ENCODE data around the gene AKAP8.

AKAP8 gene

DNA sequence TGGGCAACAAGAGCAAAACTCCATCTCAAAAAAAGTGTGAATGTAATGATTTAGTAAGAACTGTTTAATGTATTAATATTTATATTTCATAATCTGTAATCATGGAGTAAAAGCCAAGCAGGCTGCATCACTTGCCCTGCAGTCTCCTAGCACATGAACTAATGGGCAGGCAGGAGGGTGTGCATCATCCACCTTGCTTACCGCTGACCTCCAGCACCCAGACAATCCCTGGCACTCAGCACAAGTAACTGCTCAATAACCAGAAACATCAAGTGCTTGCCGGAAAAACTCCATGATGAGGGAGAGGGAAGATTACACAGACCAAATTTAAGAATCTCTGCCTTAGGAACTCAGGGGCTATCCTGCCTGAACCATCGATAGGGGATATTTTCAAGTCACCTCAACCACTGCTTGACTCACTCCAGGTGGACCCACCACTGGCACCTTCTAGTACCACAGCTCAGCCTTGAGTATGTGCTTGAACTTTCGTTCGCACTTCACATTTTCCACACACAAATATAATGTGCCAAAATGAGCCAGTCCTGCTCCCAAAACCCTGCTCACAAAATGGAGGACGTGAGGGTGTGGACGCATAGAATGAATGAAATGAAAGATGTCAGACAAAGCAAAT lies 65.8 kb downstream of the AKAP8 start:
- no peak overlapping the region for H3K9ac ChIP-seq (ENCODE audit: low read depth, low read length)
- H3K36me3 ChIP-seq (ENCODE audit: insufficient read depth, low read length) = no peaks in the 10 kb centered on the region
- H3K4me1 ChIP-seq (ENCODE audit: insufficient read depth, low read length) = peaks cover 26% of the 10 kb centered on the region
- H3K4me3 ChIP-seq (ENCODE audit: low read length) = no peak overlapping the region
- H3K27me3 ChIP-seq (ENCODE audit: insufficient read depth, low read length) = no peaks in the 10 kb centered on the region
- no peak overlapping the region for H3K27ac ChIP-seq (ENCODE audit: low read depth, low read length)
- H3K9me3 ChIP-seq (ENCODE audit: insufficient read depth, low read depth, low read length) = no peaks in the 10 kb centered on the region
- WGBS = 96% methylated on average over 7 of the region's 7 CpGs

DNA sequence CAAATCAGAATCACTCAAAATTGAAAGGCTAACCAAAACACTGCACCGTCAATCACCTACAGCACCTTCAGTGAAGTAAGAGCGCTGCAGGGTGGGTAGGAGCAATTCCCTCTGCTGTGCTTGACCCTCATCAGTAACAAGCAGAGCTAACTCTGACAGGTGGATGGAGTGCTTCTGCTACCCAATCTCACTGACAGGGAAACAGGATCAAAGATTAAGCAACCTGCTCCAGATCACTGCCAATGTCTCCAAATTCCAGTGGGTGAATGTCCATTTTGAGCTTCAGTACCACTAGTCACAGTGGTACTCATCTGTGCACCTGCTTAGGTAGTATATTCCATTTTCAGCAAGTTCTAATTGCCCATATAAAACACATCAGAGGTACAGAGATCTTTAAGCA lies 72.4 kb downstream of the AKAP8 start:
- Histone ChIP-seq H3K9ac (ENCODE audit: low read depth, low read length) (no peak overlapping the region), H3K4me1 (ENCODE audit: insufficient read depth, low read length) (peaks cover 6% of the 10 kb centered on the region; the same call in 1 of the 2 replicates), H3K36me3 (ENCODE audit: insufficient read depth, low read length) (no peaks in the 10 kb centered on the region), H3K9me3 (ENCODE audit: insufficient read depth, low read depth, low read length) (no peaks in the 10 kb centered on the region), H3K27me3 (ENCODE audit: insufficient read depth, low read length) (no peaks in the 10 kb centered on the region), H3K27ac (ENCODE audit: low read depth, low read length) (no peak overlapping the region), H3K4me3 (ENCODE audit: low read length) (no peak overlapping the region)
- WGBS = 97% methylated on average over 2 of the region's 2 CpGs

DNA sequence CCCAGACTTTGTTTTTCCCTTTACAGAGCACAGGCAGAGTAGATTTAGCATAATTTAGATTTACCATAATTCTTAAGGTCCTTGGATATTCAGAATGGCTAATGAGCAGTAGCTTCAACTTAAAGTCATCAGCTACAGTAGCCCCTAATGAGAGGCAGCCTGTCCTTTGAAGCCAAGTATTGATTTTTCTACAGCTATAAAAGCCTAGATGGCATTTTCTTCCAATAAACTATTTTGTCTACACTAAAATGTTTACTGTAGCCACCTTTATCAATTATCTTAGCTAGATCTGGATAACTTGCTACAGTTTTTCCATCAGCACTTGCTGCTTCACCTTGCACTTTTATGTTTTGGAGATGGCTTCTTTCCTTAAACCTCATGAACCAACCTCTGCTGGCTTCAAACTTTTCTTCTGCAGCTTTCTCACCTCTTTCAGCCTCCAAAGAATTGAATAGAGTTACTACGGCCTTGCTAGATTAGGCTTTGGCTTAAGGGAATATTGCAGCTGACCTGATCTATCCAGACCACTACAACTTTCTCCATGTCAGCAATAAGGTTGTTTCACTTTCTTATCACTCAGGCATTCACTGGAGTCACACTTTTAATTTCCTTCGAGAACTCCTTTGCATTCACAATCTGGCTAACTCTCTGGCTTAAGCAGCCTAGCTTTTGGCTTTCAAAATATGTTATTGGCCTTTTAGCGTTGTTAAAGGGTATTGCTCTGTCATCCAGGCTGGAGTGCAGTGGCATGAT lies 73.8 kb downstream of the AKAP8 start:
- no peaks in the 10 kb centered on the region for H3K27me3 ChIP-seq (ENCODE audit: insufficient read depth, low read length)
- H3K36me3 ChIP-seq (ENCODE audit: insufficient read depth, low read length) = no peaks in the 10 kb centered on the region
- H3K4me3 ChIP-seq (ENCODE audit: low read length) = no peak overlapping the region
- no peak overlapping the region for H3K9ac ChIP-seq (ENCODE audit: low read depth, low read length)
- no peaks in the 10 kb centered on the region for H3K9me3 ChIP-seq (ENCODE audit: insufficient read depth, low read depth, low read length)
- H3K4me1 ChIP-seq (ENCODE audit: insufficient read depth, low read length) = peaks cover 6% of the 10 kb centered on the region; the same call in 1 of the 2 replicates
- 91% methylated on average over 3 of the region's 3 CpGs for WGBS
- no peak overlapping the region for H3K27ac ChIP-seq (ENCODE audit: low read depth, low read length)

DNA sequence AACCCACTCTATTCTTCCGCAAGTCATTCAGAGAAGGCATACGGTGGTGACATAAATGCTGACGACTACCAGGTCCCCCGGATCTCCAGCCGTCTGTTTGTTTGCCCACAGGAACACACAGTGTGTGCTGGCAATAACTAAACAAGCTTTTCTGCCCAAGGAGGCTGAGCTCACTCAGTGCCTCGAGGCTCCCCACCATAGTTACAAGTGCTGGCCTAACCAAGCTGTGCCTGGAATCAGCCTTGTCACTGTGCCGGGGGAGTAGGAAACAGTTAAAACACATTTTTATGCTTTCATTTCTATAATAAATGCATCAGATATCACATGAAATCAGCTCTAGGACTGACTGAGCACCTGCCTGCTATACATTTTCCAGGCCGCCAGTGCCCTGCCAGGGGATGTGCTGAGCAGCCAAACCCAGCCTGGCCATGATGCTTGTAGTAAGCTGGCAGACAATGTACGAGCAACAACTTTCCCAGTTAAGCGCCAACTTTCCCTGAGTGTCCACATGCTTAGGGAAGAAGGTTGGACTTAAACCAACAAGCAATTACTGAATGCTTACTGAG lies 75.4 kb downstream of the AKAP8 start:
- no peak overlapping the region for H3K9ac ChIP-seq (ENCODE audit: low read depth, low read length)
- no peaks in the 10 kb centered on the region for H3K27me3 ChIP-seq (ENCODE audit: insufficient read depth, low read length)
- no peak overlapping the region for H3K4me3 ChIP-seq (ENCODE audit: low read length)
- no peaks in the 10 kb centered on the region for H3K9me3 ChIP-seq (ENCODE audit: insufficient read depth, low read depth, low read length)
- peaks cover 6% of the 10 kb centered on the region; the same call in 1 of the 2 replicates for H3K4me1 ChIP-seq (ENCODE audit: insufficient read depth, low read length)
- H3K27ac ChIP-seq (ENCODE audit: low read depth, low read length) = no peak overlapping the region
- WGBS = 88% methylated on average over 10 of the region's 10 CpGs
- H3K36me3 ChIP-seq (ENCODE audit: insufficient read depth, low read length) = no peaks in the 10 kb centered on the region
